HG02610 (cell line): ENCODE results near the gene SMARCC2.
"Not testable (repeated sequence)": the region's sequence is repeated elsewhere in the genome, so short reads cannot be mapped to it uniquely, and the experiment has no call there.

Experiments used
- ATAC-seq: cut with Tn5 transposase; IDR thresholded peaks from one replicate; pipeline ENCODE4 v1.9.1; 2021; ENCODE audit warnings: mild to moderate bottlenecking, moderate library complexity; ENCODE audit not compliant: unreplicated experiment

SMARCC2 gene

GRCh38 chr12:56165369-56165768, 23.9 kb downstream of the SMARCC2 start:
- ATAC-seq = no peak

- ATAC-seq = no peak
Measured at GRCh38 chr12:56164345-56164729, 24.9 kb downstream of the SMARCC2 start.

GRCh38 chr12:56163533-56164344, 25.5 kb downstream of the SMARCC2 start:
- no peak for ATAC-seq

DNA sequence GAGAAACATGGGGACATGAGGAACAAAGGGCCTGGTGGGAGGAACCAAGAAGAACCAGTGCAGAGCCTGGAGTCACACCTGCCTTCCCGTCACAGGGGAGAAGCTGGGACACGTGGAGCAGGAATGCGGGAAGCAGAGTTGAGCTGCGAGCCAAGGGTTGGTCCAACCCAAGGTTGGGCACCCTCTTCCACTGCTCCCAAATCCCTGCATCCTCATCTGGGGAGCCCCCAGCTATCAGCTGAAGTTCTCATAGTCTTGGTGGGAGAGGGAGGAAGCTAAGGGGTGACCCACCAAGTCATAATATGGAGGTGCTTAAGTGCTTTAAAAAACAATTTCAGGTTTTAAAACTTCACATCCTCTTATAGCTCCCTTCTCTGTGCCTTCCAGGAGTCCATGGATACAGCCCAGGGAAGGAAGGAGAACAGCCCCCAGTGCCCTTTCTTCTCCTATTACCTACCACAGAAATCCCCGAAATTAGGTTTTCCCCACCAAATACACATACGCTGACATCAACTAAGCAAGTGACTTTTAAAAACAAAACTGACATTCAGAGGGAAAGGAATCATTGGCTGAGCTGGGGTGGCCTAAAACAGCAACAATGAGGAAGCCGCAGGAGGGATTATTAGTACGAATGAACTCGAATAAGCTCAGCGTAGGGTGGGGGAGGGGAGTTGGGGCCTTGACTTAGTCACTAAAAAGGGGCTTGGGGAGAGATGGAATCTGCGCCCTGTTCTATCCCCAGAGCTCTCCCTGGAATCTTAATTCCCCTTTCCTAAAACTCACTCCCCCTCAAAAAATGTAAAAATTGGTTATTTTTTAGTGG, 26.6 kb downstream of the SMARCC2 start:
- no peak for ATAC-seq

GRCh38 chr12:56161690-56162351, 27.5 kb downstream of the SMARCC2 start:
- ATAC-seq = no peak

GRCh38 chr12:56160894-56161689, 28.2 kb downstream of the SMARCC2 start:
- no peak for ATAC-seq

DNA sequence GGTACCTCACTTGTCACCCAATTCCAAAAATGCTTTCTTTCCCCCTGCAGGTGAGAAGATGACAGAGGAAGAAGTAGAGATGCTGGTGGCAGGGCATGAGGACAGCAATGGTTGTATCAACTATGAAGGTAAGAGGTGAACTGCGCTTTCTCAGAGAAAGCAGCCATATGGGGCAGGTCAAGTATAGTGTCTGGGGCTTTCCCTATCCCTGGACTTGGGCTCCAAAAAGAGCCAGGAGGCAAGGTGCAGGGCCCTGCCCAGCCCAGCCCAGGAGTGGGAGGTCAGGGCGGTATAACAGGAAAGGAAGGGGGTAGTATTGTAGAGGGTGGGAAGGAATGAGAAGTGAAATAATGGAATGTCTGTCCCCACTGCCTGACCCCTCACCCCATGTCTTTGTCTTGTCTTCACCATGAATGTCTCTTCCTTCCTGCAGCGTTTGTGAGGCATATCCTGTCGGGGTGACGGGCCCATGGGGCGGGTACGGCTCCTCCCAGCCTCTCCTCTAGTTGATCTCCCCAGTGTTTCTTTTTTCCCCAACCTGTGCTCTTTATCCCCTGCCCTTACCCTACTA, 29.0 kb downstream of the SMARCC2 start:
- no peak for ATAC-seq

DNA sequence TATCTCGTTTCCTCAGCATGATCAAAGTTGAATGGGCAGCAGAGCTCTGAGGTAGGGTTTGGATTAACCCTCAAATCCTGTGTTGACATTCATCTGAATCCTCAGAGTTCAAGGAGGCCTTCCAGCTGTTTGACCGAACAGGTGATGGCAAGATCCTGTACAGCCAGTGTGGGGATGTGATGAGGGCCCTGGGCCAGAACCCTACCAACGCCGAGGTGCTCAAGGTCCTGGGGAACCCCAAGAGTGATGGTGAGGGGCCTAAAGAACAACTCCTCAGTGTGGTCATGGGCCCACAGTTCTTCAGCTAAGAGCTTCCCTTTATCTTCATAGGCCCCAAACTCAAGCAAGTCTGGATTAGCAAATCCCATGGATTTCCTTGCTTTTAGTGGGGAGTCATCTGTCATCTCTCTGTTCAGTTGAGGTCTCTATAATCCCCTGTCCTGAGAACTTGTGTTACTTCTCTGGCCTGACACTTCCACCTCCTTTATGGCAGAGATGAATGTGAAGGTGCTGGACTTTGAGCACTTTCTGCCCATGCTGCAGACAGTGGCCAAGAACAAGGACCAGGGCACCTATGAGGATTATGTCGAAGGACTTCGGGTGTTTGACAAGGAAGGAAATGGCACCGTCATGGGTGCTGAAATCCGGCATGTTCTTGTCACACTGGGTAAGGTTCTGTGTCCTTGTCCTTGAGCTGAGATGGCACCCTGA, 29.6 kb downstream of the SMARCC2 start:
- no peak for ATAC-seq

GRCh38 chr12:56158926-56159461, 30.3 kb downstream of the SMARCC2 start:
- ATAC-seq = no peak

GRCh38 chr12:56158029-56158925, 31.0 kb downstream of the SMARCC2 start, which contains the start of gene MYL6:
MYL6 (plus strand) TSS chr12:56158359; CDS start chr12:56158402, 43 bp downstream.
- ATAC-seq = peak; percentile 79

GRCh38 chr12:56157201-56158028, 31.9 kb downstream of the SMARCC2 start:
- peak; percentile 20 for ATAC-seq

DNA sequence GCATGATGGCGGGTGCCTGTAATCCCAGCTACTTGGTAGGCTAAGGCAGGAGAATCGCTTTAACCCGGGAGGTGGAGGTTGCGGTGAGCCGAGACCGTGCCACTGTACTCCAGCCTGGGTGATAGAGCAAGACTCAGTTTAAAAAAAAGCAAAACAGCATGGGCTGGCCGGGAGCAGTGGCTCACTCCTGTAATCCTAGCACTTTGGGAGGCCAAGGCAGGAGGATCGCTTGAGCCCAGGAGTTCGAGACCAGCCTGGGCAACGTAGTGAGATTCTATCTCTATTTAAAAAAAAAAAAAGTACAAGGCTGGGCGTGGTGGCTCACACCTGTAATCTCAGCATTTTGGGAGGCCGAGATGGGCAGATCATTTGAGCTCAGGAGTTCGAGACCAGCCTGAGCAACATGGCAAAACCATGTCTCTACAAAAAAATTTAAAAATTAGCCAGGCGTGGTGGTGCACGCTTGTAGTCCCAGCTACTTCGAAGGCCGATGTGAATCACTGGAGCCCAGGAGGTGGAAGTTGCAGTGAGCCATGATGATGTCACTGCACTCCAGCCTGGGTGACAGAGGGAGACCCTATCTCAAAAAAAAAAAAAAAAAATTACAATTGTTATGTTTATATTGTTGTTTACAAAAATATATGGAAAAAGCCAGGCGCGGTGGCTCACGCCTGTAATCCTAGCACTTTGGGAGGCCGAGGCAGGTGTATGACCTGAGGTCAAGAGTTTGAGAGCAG, 32.7 kb downstream of the SMARCC2 start:
- not testable (repeated sequence) for ATAC-seq

DNA sequence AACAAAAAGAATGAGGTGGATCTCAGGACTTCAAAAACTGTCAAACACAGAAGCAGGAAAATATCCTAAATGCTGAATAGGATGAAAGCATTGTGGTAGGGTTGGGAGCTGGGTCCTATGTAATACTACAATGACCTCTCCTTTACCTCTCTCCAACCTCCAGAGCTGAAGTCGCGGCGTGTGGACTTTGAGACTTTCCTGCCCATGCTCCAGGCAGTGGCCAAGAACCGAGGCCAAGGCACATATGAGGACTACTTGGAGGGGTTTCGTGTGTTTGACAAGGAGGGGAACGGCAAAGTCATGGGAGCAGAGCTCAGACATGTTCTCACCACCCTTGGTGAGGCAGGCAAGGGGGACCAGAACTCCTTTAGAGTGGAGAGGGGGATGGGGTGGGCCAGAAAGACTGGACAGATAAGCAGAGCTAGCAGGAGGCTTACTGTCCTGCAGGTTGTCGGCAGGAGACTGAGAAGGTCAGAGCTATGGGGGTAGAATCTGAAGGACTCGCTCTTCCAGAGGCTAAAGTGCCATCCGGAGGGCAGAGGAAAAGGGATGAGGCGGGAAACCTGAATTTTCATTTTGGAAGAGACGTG, 33.9 kb downstream of the SMARCC2 start:
- ATAC-seq = no peak

DNA sequence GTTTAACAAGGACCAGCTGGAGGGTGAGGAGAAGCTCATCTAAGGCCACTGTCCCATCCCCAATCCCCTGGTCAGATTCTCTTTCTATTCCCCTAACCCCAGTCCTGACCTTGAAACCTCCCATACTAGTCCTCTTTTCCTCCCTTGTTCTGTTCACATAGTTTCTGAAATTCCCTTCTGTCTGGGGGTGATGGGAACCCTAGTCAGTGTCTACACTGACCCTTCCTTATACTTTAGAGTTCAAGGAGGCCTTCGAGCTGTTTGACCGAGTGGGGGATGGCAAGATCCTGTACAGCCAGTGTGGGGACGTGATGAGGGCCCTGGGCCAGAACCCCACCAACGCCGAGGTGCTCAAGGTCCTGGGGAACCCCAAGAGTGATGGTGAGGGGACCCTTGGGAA, 34.5 kb downstream of the SMARCC2 start:
- no peak for ATAC-seq

- no peak for ATAC-seq
Measured at GRCh38 chr12:56154246-56154771, 35.0 kb downstream of the SMARCC2 start.

DNA sequence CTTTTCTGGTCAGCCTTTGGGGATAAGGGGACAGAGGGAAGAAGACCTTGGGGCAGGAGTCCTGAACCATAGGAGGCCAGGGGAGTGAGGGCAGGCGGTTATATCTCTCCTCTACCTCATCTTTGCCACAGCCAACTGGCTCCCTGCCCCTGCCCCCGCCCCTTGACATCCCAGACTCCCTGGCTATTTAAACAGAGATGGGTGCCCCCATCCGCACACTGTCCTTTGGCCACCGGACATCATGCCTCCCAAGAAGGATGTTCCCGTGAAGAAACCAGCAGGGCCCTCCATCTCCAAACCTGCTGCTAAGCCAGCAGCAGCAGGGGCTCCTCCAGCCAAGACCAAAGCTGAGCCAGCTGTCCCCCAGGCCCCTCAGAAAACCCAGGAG, 35.6 kb downstream of the SMARCC2 start:
- no peak for ATAC-seq
